Raji (cell line): ENCODE results near the gene GRIN2B.

Experiments used
- POLR2A ChIP-seq: IDR thresholded peaks from 2 replicates; pipeline ENCODE4 v1.6.1; 2011; ENCODE audit warnings: low read depth, low read length, control low read depth; ENCODE audit not compliant: insufficient read depth

GRIN2B gene

GRCh38 chr12:13937735-13938134, 43.7 kb downstream of the GRIN2B start:
- no peak for TF ChIP-seq POLR2A

- no peak for TF ChIP-seq POLR2A
Observed at GRCh38 chr12:13935169-13935568, 46.2 kb downstream of the GRIN2B start.
